Fibroblast of the conjunctiva (primary cell): Measurements from ENCODE around the gene KRTAP5-3.

ENCODE experiments used
- DNase-seq: peaks from one replicate; pipeline ENCODE4 v3.0.0-alpha.2; 2010; ENCODE audit warnings: low read depth

Gene KRTAP5-3

GRCh38 chr11:1564535-1565172 is 43.6 kb downstream of the KRTAP5-3 start:
- DNase-seq, result peak; percentile 71

- no peak for DNase-seq
These were observed 44.3 kb downstream of the KRTAP5-3 start for GRCh38 chr11:1563697-1564534.

GRCh38 chr11:1563149-1563638 is 45.1 kb downstream of the KRTAP5-3 start:
- no peak for DNase-seq

- DNase-seq, result no peak
These were observed 45.7 kb downstream of the KRTAP5-3 start for GRCh38 chr11:1562469-1563148.

DNA sequence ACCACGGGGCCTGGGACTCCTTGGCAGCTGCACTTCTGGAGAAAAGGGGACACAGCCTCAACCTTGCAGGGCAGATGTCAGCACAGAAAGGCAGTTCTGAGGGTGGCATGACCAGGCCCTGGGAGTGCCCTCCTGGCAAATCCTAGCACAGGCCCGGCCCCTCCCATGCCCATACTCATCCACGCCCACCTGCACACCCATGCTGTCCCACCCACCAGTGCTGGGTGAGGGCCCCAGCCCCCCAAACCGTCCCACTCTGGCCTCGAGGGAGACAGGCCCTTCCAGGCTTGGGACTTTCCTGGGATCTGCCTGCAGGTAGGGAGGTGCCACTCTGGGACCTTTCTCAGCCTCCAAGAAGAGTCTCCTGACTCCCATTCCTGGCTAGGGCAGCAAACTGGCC is 46.3 kb downstream of the KRTAP5-3 start:
- no peak for DNase-seq

GRCh38 chr11:1561266-1561665 is 47.0 kb downstream of the KRTAP5-3 start:
- no peak for DNase-seq

- DNase-seq, result no peak
These were observed 47.5 kb downstream of the KRTAP5-3 start for GRCh38 chr11:1560649-1561251.

DNA sequence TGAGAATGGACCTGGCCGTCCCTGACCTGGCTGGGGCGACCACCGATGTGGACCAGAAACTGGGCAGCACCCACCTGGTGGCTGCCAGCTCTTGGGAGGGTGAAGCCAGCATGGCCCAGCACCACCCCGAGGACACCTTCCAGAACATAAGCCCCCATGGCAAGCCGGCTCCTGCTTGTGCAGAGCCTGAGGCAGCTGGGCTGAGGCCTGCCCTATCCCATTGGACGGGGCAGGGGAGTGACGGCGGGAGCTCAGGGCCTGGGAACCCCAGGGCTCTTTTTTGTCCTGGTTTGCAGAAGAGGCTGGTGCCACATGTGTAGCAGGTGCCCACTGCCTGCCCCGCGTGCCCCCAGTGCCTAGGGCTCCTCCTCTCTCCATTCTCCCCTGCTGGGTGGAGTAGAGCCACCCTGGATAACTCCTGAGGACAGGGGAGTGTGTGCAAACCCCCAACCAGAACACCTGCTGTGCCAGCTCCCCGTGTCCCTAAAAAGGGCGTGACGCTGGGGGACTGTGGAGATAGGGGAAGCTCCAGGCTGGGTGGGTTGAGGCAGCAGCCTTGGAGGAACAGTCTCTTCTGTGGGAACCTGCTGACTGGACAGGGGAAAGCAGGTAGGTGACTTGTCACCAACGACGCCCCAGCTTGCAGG is 48.1 kb downstream of the KRTAP5-3 start:
- no peak for DNase-seq

DNA sequence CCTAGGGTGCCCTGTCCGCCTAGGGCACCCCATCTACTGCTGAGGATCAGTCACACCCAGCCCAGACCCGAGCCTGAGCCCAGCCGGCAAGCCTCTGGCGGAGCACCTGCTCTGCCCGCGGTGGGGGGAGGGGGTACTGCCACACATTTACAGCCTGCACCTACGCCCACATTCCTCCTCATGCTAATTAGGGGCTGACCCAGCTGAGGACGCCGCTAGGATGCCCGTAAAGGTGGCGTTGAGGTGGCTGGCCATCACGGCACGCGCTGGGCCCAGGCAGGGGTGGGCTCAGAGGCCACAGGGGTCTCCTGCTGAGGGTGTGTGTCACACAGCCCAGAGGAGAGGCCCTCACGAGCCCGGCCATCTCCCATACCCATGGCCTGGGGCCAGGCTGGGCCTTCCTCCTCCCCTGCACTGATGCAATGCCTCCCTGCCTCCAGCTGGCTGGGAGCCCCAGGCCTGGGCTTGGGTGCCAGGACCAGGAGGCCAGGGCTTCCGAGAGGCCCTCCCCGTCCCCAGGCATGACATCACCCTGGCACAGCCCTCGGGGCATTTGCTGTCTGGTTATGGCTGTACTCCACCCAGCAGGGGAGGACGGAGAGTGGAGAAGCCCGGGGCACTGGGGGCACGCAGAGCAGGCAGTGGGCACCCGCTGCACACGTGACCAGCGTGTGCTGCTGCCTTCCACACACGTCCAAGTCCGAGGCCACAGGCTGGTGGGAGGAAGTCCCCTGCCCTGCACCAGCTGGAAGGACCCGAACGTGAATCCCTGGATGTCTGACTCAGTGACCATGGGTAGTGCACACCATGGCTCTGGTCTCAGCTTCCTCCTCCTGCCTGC is 48.9 kb downstream of the KRTAP5-3 start:
- DNase-seq, result peak; percentile 73

DNA sequence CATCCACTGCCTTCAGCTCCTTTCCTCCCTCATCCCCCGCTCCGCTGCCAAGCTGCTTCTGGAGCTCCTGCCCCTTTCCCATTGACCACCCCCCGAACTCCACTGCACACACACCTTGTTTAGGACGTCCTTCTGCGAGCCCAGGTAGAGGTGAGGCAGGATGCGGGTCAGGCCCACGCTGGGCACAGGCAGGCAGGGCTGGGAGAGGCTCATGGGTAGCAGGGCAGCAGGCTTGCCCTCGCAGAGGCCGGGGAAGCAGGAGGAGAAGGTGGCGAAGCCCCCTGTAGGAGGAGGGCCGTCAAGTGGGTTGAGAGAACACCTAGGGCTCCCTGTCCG is 49.5 kb downstream of the KRTAP5-3 start:
- DNase-seq, result no peak

GRCh38 chr11:1557904-1558774 is 50.1 kb downstream of the KRTAP5-3 start:
- peak; percentile 24 for DNase-seq
